Heart left ventricle (tissue), 16 donors: ENCODE measurements around the gene MS4A1. TPM values are rescaled to one million over a fixed set of nuclear protein-coding genes. Genes with fewer than 3 reads are reported as not detected.
"Not testable (repeated sequence)": the region's sequence is repeated elsewhere in the genome, so short reads cannot be mapped to it uniquely, and the experiment has no call there.

Source experiments
- ATAC-seq, 4 donors: fragments of 200-7000 bp; cut with Tn5 transposase; one replicate each; pipeline ENCODE4 v1.9.1; 2020 to 2022; ENCODE audit warnings: moderate library complexity in 4 of 4, mild to moderate bottlenecking in 3 of 4, moderate number of reproducible peaks in 1 of 4
- DNase-seq, 5 donors: peaks; one replicate each; pipeline ENCODE4 v3.0.0-alpha.2; 2020
- H3K27ac ChIP-seq, 12 donors: fragments of 200-600 bp; sonication (generic) in 4 of 12; one replicate each; pipeline versions ENCODE4 v1.5.0 to v1.8.0; 2016 to 2022; ENCODE audit warnings: mild to moderate bottlenecking in 2 of 12
- H3K27me3 ChIP-seq, 9 donors: fragments of 200-600 bp; sonication (generic) in 2 of 9; one replicate each; pipeline versions ENCODE4 v1.5.1 to v1.8.0; 2016 to 2022; ENCODE audit warnings: mild to moderate bottlenecking in 3 of 9
- H3K36me3 ChIP-seq, 9 donors: fragments of 200-600 bp; sonication (generic) in 2 of 9; one replicate each; pipeline versions ENCODE4 v1.5.0 to v1.8.0; 2018 to 2022; ENCODE audit warnings: mild to moderate bottlenecking in 2 of 9
- H3K4me1 ChIP-seq, 12 donors: fragments of 200-600 bp; sonication (generic) in 4 of 12; one replicate each; pipeline versions ENCODE4 v1.5.0 to v1.8.0; 2016 to 2022; ENCODE audit warnings: mild to moderate bottlenecking in 3 of 12
- H3K4me3 ChIP-seq, 12 donors: fragments of 200-600 bp; sonication (generic) in 4 of 12; one replicate each; pipeline versions ENCODE4 v1.5.0 to v1.8.0; 2017 to 2022; ENCODE audit warnings: mild to moderate bottlenecking in 9 of 12, moderate library complexity in 4 of 12
- H3K9me3 ChIP-seq, 12 donors: fragments of 200-600 bp; sonication (generic) in 4 of 12; one replicate each; pipeline versions ENCODE4 v1.5.0 to v1.8.0; 2016 to 2022; ENCODE audit warnings: mild to moderate bottlenecking in 1 of 12
- POLR2A ChIP-seq, 2 donors: fragments of 450-650 bp; IDR thresholded peaks; one replicate each; pipeline ENCODE4 v1.6.1; 2017; ENCODE audit warnings: antibody characterized with exemption in 2 of 2, mild to moderate bottlenecking in 2 of 2, moderate library complexity in 2 of 2
- WGBS, 4 donors: extraction: QIAGEN DNeasy Blood & Tissue Kit in 2 of 4; methylation state at CpG; one replicate each; pipeline versions ENCODE4 v1.1.5 to v1.1.7; 2013 to 2018; 5-methylcytosine and 5-hydroxymethylcytosine counted together
- intact Hi-C, 10 donors: fragments of 100-400 bp; cut with DNase I; formaldehyde crosslinking; loops; one replicate each; pipeline versions ENCODE4 v1.11.1 to v1.14.2; 2022
- polyA plus RNA-seq, 2 donors: library from polyadenylated mRNA; stranded (reverse); fragments of 200-250 nt; gene quantifications; one replicate each; pipeline ENCODE4 v1.2.3, GENCODE V29; 2013
- total RNA-seq, 9 donors: library from RNA; depleted of rRNA in 2 of 9; stranded (reverse); fragments of >200 nt in 2 of 9; fragmentation: NEBNext Ultra II Directional in 3 of 9; extraction: Animal tissue kit (Norgen Biotek cat#: 25700) in 3 of 9; gene quantifications; one replicate each; pipeline versions ENCODE4 v1.1.0 to v1.2.4, GENCODE V29; 2016 to 2023
- TF ChIP-seq, protein P1 (sequence below), 12 donors: fragments of 200-600 bp; sonication (generic) in 4 of 12; IDR thresholded peaks; one replicate each; pipeline versions ENCODE4 v1.5.0 to v1.8.0; 2018 to 2022; ENCODE audit warnings: antibody characterized with exemption in 12 of 12, mild to moderate bottlenecking in 5 of 12
- donor health status: ischemic (EF 13 %, LVEDD 7.1; RV severe dilation, severe dysfunction).
- donor health status: healthy with polysubstance abuse.
- donor health status: DM: no; HTN: yes; CAD: no.
- donor health status: DM: no; HTN: no; CAD: no.
- donor health status: ischemic (EF 25% LVEDD 6.9; RV normal size, moderate dysfunction).
- donor health status: ischemic (EF 25% LVEDD 5.7; RV mildly dilated, moderate dysfunction).
- donor health status: healthy.
- donor health status: DM: yes; HTN: yes; CAD: no.
- donor health status: ischemic (EF 35%, LVEDD 5.7; RV mildly dilated, moderate dysfunction).
- donor health status: nonischemic (EF 11% LVEDD 7.7; RV severe dilation, severe dysfunction).
- donor health status: DM: yes; HTN: yes; CAD: no.
- donor health status: PGD.
- donor health status: ischemic (EF 29% LVEDD 5.4; RV normal size, mild dysfunction).
- donor health status: nonischemic (EF 23%, LVEDD 6.1; RV moderate dilation, normal function).

Gene MS4A1
- total and polyA plus RNA-seq, 11 donors: 0.08 to 0.86 (median 0.45) TPM; not detected in 8

DNA sequence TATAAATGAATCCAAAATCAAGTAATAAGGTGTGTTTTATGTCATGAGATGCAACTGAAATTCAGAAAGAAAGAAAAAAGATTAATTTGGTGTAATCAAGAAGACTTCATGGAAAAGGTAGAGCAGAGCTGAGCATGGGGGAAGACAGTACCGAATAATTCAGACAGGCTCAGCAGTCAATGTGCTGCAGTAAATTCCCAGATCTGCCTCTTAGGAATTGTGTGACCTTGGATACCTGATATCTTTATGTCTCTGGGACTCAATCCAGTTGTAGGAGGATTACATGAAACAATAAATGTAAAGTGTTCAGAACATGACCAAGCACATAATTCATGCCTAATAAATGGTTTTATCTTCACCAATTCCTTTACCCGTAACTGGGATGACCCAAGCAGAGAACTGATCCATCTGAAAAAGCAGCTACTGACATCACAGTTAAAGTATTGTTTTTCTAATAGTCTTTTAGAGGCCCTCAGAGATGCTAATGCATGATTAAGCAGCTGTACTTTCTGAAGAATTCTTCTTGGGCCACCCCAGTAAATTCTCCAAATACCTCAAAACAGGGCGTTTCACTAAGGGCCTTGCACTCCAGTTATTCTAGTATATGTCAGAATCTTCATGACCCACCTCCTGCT is 44.7 kb downstream of the MS4A1 start:
- Histone ChIP-seq H3K9me3 (no peaks in the 10 kb centered on the region), H3K4me1 (peaks cover 0 to 11% (median 0%) of the 10 kb centered on the region in 12 donors), H3K4me3 (no peak overlapping the region), H3K36me3 (no peaks in the 10 kb centered on the region), H3K27ac (no peak overlapping the region), H3K27me3 (no peaks in the 10 kb centered on the region)
- intact Hi-C loops: no loop called here
- TF ChIP-seq POLR2A (IDR thresholded peaks at IDR 0.05): no peak
- WGBS, 4 donors: 56 to 64% (median 60%) methylated on average over 3 of the region's 3 CpGs
- ATAC-seq (no peak), DNase-seq (no peak)

DNA sequence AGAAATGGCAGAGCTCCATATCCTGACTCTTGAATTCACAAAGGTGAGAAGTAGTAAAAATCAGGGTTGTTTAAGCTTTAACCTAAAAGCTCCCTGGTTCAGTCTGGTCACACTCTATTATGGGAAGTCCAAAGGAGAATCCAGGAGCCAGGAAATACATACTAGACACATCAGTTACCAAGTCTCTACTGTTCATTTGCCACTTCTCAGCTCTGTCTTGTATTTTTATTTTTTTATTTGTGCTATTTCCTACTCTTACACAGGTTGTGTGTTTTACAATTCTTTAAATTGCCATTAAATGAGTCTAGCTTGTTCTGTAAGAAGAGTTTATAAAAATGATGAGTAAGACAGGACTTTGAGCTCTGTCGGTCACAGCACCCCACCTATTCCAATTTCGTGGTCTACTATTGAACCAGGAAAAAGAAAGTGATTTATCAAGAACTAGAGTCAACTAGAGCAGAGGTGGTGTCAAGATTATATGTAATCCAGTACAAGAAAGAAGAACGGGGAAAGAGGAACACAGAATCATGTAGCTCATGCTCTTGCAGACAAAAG is 46.7 kb downstream of the MS4A1 start:
- Histone ChIP-seq H3K27ac (no peak overlapping the region), H3K36me3 (no peaks in the 10 kb centered on the region), H3K4me3 (no peak overlapping the region), H3K27me3 (no peaks in the 10 kb centered on the region), H3K9me3 (no peaks in the 10 kb centered on the region), H3K4me1 (peaks cover 0 to 11% (median 0%) of the 10 kb centered on the region in 12 donors)
- intact Hi-C loops: no loop called here
- no peak for TF ChIP-seq POLR2A (IDR thresholded peaks at IDR 0.05)
- TF ChIP-seq, protein P1, sequence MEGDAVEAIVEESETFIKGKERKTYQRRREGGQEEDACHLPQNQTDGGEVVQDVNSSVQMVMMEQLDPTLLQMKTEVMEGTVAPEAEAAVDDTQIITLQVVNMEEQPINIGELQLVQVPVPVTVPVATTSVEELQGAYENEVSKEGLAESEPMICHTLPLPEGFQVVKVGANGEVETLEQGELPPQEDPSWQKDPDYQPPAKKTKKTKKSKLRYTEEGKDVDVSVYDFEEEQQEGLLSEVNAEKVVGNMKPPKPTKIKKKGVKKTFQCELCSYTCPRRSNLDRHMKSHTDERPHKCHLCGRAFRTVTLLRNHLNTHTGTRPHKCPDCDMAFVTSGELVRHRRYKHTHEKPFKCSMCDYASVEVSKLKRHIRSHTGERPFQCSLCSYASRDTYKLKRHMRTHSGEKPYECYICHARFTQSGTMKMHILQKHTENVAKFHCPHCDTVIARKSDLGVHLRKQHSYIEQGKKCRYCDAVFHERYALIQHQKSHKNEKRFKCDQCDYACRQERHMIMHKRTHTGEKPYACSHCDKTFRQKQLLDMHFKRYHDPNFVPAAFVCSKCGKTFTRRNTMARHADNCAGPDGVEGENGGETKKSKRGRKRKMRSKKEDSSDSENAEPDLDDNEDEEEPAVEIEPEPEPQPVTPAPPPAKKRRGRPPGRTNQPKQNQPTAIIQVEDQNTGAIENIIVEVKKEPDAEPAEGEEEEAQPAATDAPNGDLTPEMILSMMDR (IDR thresholded peaks at IDR 0.05): no peak
- ATAC-seq: no peak
- no peak for DNase-seq
- 64 to 72% (median 69%) methylated on average over 3 of the region's 3 CpGs for WGBS, 4 donors

DNA sequence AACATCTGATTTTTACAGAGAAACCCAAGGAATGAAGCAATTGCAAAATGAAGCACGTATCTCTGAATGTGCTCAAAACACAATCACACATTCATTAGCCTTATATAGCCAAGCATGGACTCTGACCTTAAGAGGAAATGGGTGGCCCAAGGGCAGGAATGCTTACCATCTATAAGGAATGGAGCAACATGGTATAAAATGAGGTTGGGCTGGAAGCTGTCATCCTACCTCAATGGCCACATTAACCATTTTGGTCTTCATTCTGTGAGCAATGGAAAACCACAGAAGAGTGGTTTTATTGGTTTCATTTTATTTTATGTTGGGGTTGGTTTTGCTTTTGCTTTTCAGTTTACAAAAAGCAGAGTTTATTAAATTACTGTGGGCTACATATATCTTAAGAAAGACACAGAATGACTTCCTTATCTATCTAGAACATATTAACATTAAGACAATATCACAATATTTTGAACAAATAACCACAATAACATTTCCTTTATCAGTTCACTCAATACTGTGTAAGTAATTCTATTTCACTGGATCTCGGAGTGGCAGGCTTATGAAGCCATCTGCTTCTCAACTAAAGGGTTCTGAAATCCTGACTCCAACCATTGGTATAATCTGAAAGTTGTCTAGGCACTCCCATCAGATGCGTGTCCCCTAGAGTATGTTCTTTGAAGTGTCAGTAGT is 48.7 kb downstream of the MS4A1 start:
- WGBS, 4 donors: 75 to 83% (median 80%) methylated on average over 3 of the region's 3 CpGs
- ATAC-seq: no peak

DNA sequence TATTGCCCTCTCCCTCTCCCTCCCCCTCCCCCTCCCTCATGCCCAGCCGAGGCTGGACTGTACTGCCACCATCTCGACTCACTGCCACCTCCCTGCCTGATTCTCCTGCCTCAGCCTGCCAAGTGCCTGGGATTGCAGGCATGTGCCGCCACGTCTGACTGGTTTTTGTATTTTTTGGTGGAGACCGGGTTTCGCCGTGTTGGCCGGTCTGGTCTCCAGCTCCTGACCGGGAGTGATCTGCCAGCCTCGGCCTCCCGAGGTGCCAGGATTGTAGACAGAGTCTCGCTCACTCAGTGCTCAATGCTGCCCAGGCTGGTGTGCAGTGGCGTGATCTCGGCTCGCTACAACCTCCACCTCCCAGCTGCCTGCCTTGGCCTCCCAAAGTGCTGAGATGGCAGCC is 54.0 kb downstream of the MS4A1 start:
- H3K4me3 ChIP-seq, ATAC-seq, H3K27ac ChIP-seq, H3K9me3 ChIP-seq, H3K36me3 ChIP-seq, H3K4me1 ChIP-seq, DNase-seq, intact Hi-C loops, H3K27me3 ChIP-seq: not testable (repeated sequence)
- 81 to 86% (median 83%) methylated on average over 9 to 15 of the region's 15 CpGs for WGBS, 4 donors

More for the DNA sequence above, 48.7 kb downstream of the MS4A1 start:
- H3K36me3 ChIP-seq: no peaks in the 10 kb centered on the region
- no peaks in the 10 kb centered on the region for H3K9me3 ChIP-seq
- intact Hi-C loops: no loop called here
- no peak overlapping the region for H3K27ac ChIP-seq
- no peaks in the 10 kb centered on the region for H3K27me3 ChIP-seq
- no peak overlapping the region for H3K4me3 ChIP-seq
- peaks cover 0 to 7% (median 0%) of the 10 kb centered on the region in 12 donors for H3K4me1 ChIP-seq
- DNase-seq: no peak
- TF ChIP-seq, protein P1 (IDR thresholded peaks at IDR 0.05): no peak
- TF ChIP-seq POLR2A (IDR thresholded peaks at IDR 0.05): no peak

DNA sequence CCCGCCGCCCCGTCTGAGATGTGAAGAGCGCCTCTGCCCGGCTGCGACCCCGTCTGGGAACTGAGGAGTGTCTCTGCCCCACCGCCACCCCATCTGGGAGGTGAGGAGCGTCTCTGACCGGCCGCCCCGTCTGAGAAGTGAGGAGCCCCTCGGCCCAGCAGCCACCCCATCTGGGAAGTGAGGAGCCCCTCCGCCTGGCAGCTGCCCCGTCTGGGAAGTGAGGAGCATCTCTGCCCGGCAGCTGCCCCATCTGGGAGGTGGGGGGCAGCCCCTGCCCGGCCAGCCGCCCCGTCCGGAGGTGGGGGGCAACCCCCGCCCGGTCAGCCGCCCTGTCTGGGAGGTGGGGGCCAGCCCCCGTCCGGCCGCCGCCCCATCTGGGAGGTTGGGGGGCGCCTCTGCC is 54.6 kb downstream of the MS4A1 start:
- WGBS, 4 donors: 87 to 93% (median 91%) methylated on average over 6 to 28 of the region's 28 CpGs
- H3K27me3 ChIP-seq, H3K4me1 ChIP-seq, H3K9me3 ChIP-seq, H3K36me3 ChIP-seq, DNase-seq, H3K4me3 ChIP-seq, intact Hi-C loops, ATAC-seq, H3K27ac ChIP-seq: not testable (repeated sequence)
